A673 (cell line): ENCODE results near the gene TNFRSF4. TPM values are rescaled to one million over a fixed set of nuclear protein-coding genes. Genes with fewer than 3 reads are reported as not detected.
"Not testable (repeated sequence)": the region's sequence is repeated elsewhere in the genome, so short reads cannot be mapped to it uniquely, and the experiment has no call there.

ENCODE experiments used
- BruUV-seq: library from RNA; stranded (reverse); fragments of 400-500 nt; replicated peaks from 2 replicates; lab custom pipeline; 2021; lab: Mats Ljungman, UMichigan
- CTCF ChIA-PET: fragments of 300-600 bp; sonication (Branson Sonifier 250); formaldehyde crosslinking; loops from one replicate; lab custom pipeline; 2022; ENCODE audit warnings: antibody characterized with exemption; lab: Charles Lee
- POLR2A ChIA-PET: fragments of 300-600 bp; sonication (Branson Sonifier 250); formaldehyde crosslinking; loops from one replicate; lab custom pipeline; 2022; ENCODE audit warnings: antibody characterized with exemption; ENCODE audit not compliant: low non-redundant PET; lab: Charles Lee
- DNase-seq: peaks from one replicate; pipeline ENCODE4 v3.0.0-alpha.2; 2015; ENCODE audit warnings: low spot score
- H3K27ac ChIP-seq: fragments of 200-600 bp; sonication (generic); 2 replicates; pipeline ENCODE4 v1.5.1; 2016; ENCODE audit warnings: mixed run types, low read depth, mild to moderate bottlenecking, mixed read lengths, antibody characterized with exemption, low read length; ENCODE audit not compliant: poor library complexity, severe bottlenecking
- H3K27me3 ChIP-seq: fragments of 200-600 bp; sonication (generic); replicated peaks from 2 replicates; pipeline ENCODE4 v1.6.1; 2017; ENCODE audit warnings: mixed run types, low read depth, mild to moderate bottlenecking, mixed read lengths, antibody characterized with exemption, low read length; ENCODE audit not compliant: insufficient read depth, poor library complexity
- H3K36me3 ChIP-seq: fragments of 200-600 bp; sonication (generic); 2 replicates; pipeline ENCODE4 v1.6.1; 2016; ENCODE audit warnings: mixed run types, mild to moderate bottlenecking, mixed read lengths, antibody characterized with exemption, low read length; ENCODE audit not compliant: insufficient read depth, poor library complexity, severe bottlenecking
- H3K4me1 ChIP-seq: fragments of 200-600 bp; sonication (generic); 2 replicates; pipeline ENCODE4 v1.6.1; 2017; ENCODE audit warnings: mixed run types, mild to moderate bottlenecking, mixed read lengths, antibody characterized with exemption, low read length; ENCODE audit not compliant: insufficient read depth, poor library complexity, severe bottlenecking
- H3K4me3 ChIP-seq: fragments of 200-600 bp; sonication (generic); 2 replicates; pipeline ENCODE4 v1.5.1; 2016; ENCODE audit warnings: low read depth, mixed run types, mild to moderate bottlenecking, mixed read lengths, low read length; ENCODE audit not compliant: poor library complexity, severe bottlenecking
- H3K9me3 ChIP-seq: fragments of 200-600 bp; sonication (generic); 2 replicates; pipeline ENCODE4 v1.6.1; 2016; ENCODE audit warnings: mixed run types, low read depth, mild to moderate bottlenecking, mixed read lengths, antibody characterized with exemption, low read length; ENCODE audit not compliant: poor library complexity, severe bottlenecking
- EZH2 ChIP-seq: fragments of 200-600 bp; sonication (generic); IDR thresholded peaks from 2 replicates; pipeline ENCODE4 v1.6.1; 2017; ENCODE audit warnings: borderline replicate concordance, low read depth, mild to moderate bottlenecking, mixed read lengths, antibody characterized with exemption, low read length; ENCODE audit not compliant: poor library complexity, severe bottlenecking
- intact Hi-C: fragments of 100-400 bp; cut with micrococcal nuclease; formaldehyde crosslinking; loops from one replicate; pipeline ENCODE4 v1.10.0; 2022; ENCODE audit not compliant: unreplicated experiment
- total RNA-seq: library from RNA; stranded (reverse); gene quantifications from 2 replicates; pipeline ENCODE4 v1.2.3, GENCODE V29; 2021
- TF ChIP-seq, protein P1 (sequence below): fragments of 300-800, 200-600 bp; sonication (generic); conservative IDR thresholded peaks from 2 replicates; pipeline ENCODE4 v1.5.1; 2017; ENCODE audit warnings: low read depth, mild to moderate bottlenecking, antibody characterized with exemption, low read length, moderate library complexity, mixed read lengths

The TNFRSF4 gene
- total RNA-seq, 1 experiment from 2014 or later, result 0.80 TPM

DNA sequence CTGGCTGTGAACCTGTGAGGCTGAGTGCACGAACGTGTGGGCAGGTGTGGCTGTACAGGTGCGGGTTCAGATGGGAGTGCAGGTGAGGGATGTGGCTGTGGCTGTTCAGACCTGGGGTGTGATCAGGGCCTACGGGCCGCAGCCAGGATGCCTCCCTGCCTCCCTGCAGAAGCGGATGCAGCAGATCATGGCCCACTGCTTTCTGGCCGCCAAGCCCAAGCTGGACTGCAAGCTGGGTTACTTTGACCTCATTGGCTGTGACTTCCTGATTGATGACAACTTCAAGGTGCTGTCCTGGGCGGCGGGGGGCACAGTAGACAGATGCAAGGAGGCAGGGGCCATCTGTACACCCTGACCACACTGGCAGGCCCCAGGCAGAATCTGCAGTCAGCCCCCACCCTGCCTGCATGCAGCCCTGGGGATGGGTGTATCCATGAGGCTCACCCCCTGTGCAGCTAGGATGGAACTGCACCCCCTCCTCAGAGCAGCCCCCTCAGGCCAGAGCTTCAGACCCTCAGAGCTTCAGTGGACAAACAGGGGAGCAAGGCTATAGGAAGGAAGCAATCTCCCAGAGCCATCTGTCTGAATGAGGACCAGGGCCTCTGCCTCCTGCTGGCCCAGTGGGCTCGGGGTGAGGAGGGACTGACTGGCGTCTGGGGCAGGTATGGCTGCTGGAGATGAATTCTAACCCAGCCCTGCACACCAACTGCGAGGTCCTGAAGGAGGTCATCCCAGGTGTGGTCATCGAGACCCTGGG, 17.3 kb downstream of the TNFRSF4 start:
- no peak overlapping the region for H3K4me3 ChIP-seq
- POLR2A ChIA-PET, result no interaction called here
- H3K27me3 ChIP-seq, result no peaks in the 10 kb centered on the region

DNA sequence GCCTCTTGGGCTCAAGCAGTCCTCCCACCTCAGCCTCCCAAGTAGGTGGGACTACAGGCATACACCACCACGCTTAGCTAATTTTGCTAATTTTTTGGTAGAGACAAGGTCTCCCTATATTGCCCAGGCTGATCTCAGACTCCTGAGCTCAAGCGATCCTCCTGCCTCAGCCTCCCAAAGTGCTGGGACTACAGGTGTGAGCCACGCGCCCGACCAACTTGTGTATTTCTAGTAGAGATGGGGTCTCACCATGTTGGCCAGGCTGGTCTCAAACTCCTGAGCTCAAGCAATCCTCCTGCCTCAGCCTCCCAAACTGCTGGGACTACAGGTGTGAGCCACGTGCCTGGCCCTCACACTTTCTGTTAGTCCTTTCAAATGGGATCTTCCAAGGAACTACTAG, 18.2 kb downstream of the TNFRSF4 start:
- POLR2A ChIA-PET, H3K9me3 ChIP-seq, DNase-seq, H3K4me3 ChIP-seq, CTCF ChIA-PET, BruUV-seq, H3K27ac ChIP-seq, intact Hi-C loops, H3K36me3 ChIP-seq, H3K4me1 ChIP-seq, H3K27me3 ChIP-seq: not testable (repeated sequence)

More for the DNA sequence above, 17.3 kb downstream of the TNFRSF4 start:
- H3K27ac ChIP-seq, result no peak overlapping the region
- CTCF ChIA-PET, result no interaction called here
- intact Hi-C loops, result no loop called here
- H3K4me1 ChIP-seq, result no peaks in the 10 kb centered on the region
- H3K9me3 ChIP-seq, result no peaks in the 10 kb centered on the region
- no TSS peak for BruUV-seq
- H3K36me3 ChIP-seq, result no peaks in the 10 kb centered on the region
- DNase-seq, result no peak
- TF ChIP-seq, protein P1, sequence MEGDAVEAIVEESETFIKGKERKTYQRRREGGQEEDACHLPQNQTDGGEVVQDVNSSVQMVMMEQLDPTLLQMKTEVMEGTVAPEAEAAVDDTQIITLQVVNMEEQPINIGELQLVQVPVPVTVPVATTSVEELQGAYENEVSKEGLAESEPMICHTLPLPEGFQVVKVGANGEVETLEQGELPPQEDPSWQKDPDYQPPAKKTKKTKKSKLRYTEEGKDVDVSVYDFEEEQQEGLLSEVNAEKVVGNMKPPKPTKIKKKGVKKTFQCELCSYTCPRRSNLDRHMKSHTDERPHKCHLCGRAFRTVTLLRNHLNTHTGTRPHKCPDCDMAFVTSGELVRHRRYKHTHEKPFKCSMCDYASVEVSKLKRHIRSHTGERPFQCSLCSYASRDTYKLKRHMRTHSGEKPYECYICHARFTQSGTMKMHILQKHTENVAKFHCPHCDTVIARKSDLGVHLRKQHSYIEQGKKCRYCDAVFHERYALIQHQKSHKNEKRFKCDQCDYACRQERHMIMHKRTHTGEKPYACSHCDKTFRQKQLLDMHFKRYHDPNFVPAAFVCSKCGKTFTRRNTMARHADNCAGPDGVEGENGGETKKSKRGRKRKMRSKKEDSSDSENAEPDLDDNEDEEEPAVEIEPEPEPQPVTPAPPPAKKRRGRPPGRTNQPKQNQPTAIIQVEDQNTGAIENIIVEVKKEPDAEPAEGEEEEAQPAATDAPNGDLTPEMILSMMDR, result no peak
- no peak for TF ChIP-seq EZH2

DNA sequence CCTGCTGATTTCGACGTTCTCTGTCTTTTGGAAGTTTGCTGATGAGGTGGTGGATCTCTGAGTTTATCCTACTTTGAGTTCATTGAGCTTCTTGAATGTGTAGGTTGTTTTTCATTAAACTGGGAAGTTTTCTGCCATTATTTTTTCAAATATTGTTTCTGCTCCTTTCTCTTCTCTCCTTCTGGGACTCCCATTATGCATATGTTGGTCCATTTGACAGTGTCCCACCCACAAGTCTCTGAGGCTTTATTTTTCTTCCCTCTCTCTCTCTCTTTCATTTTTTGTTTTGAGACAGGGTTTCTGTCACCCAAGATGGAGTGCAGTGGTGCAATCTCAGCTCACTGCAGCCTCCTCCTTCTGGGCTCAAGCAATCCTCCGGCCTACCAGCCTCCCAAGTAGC, 19.2 kb downstream of the TNFRSF4 start:
- intact Hi-C loops, result no loop called here
- Histone ChIP-seq H3K4me1 (no peaks in the 10 kb centered on the region), H3K9me3 (no peaks in the 10 kb centered on the region), H3K4me3 (no peak overlapping the region), H3K27me3 (no peaks in the 10 kb centered on the region), H3K36me3 (no peaks in the 10 kb centered on the region), H3K27ac (no peak overlapping the region)
- no peak for DNase-seq
- ChIA-PET CTCF (no interaction called here), POLR2A (no interaction called here)
- BruUV-seq, result no TSS peak
- no peak for TF ChIP-seq EZH2

DNA sequence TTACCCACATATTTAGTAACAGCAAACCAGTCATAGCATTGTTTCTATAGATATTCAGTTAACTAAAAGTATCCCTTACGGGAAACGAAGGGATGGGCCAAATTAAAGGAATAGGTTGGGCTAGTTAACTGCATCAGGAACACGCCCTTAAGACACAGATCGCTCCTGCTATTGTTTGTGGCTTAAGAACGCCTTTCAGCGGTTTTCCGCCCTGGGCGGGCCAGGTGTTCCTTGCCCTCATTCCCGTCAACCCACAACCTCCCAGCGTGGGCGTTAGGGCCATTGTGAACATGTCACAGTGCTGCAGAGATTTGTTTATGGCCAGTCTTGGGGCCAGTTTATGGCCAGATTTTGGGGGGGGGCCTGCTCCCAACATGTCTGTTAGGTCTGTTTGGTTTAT, 22.2 kb downstream of the TNFRSF4 start:
- H3K27ac ChIP-seq, result no peak overlapping the region
- DNase-seq, result no peak
- ChIA-PET CTCF (no interaction called here), POLR2A (no interaction called here)
- BruUV-seq, result no TSS peak
- no peak overlapping the region for H3K4me3 ChIP-seq
- H3K4me1 ChIP-seq, result no peaks in the 10 kb centered on the region
- TF ChIP-seq, protein P1, result no peak
- no peak for TF ChIP-seq EZH2
- H3K9me3 ChIP-seq, result no peaks in the 10 kb centered on the region
- intact Hi-C loops, result no loop called here
- no peaks in the 10 kb centered on the region for H3K27me3 ChIP-seq
- H3K36me3 ChIP-seq, result no peaks in the 10 kb centered on the region
